Posterior cingulate gyrus (tissue), 11 donors: ENCODE data around the gene TSPAN13.
"Not testable (repeated sequence)": the region's sequence is repeated elsewhere in the genome, so short reads cannot be mapped to it uniquely, and the experiment has no call there.

Source experiments
- DNase-seq, 10 donors: peaks; one replicate each; pipeline versions ENCODE4 v3.0.0 to v3.0.0-alpha.2; 2020 to 2021; ENCODE audit warnings: mixed read lengths in 3 of 10
- intact Hi-C: fragments of 100-400 bp; cut with DNase I; formaldehyde crosslinking; loops from one replicate; pipeline ENCODE4 v1.15.1; 2023

TSPAN13 gene

DNA sequence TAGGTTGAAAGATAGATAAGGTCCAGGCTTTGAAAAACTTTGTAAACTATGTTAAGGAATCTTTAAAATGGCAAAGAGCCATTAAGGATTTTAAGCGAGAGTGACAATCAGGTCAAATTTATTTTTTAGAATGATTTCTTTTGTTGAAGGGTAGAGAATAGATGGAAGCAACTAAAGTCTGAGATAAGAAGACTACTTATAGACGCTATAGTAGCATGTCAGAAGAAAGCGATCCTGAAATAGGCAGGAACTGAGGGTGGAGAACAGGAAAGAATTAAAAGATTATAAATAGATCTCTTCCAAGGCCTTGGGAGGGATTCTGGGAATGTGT is 13.0 kb upstream of the TSPAN13 start:
- DNase-seq: no peak
- intact Hi-C loops: no loop called here

DNA sequence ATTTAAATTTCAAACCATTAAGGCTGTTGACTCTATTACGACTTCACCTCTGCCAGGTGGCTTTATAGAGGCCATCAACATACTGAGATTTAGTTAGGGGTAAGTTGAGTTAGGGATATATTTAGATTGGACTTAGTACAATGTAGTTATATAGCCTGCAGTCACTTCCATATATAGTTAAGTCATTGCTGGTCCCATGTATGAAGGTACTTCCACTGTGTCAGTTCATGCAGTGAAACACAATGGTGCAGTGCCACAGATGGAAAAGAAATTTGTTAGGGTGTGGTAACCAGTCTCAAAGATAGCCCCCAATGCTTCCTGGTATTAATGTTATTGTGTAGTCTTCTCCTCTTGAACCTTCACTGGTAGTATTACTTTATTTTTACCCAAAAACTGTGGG is 12.6 kb upstream of the TSPAN13 start:
- intact Hi-C loops: no loop called here

DNA sequence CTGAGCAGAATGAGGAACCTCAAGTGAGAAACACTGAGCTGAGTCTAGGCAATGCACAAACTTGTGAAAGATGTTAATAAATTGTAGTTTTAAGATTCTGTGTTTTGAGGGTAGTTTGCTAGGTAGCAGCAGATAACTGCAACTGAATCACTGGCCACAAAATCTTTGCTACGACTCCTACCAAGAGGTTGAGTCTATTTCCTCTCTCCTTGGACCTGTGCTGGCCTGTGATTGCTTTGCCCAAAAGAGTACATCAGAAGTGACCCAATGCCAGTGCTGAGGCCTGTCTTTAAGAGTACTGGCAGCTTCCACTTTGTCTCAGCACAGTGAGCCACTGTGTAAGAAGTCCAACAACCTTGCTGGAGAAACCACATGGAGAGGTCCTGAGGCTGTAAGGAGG is 11.9 kb upstream of the TSPAN13 start:
- no peak for DNase-seq
- intact Hi-C loops: no loop called here

More for the DNA sequence above, 12.6 kb upstream of the TSPAN13 start:
- no peak for DNase-seq

DNA sequence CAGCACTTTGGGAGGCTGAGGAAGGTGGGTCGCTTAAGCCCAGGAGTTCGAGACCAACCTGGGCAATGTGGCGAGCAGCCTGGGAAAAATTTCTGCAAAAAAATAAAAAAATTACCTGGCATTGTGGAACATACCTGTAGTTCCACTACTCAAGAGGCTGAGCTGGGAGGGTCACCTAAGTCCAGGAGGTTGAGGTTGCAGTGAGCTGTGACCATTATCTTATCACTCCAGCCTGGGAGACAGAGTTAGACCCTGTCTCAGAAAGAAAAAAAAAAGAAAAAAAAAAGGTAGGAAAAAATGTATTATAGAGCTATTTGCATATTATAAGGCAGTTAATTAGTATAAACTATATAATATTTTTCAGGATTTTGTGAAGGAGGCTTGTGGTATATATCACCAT is 11.0 kb upstream of the TSPAN13 start:
- no peak for DNase-seq
- intact Hi-C loops: no loop called here

DNA sequence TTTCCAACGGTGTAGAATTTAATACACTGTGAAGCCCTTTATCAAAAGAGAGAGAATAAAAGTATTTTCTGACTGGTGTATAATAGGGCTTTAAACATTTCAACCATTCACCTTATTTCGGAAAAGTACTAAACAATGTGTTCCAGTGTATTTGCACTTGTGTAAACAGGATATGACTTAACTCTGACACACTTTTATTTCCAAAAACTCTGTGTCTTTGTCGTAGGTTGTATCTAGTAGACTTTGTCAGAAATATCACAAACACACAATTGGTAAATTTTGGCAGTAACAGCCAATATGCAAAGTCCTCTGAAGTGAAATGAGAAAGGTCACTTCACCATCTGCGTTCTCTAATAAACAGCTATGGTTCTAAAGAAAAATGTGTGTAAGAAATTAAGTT is 10.3 kb upstream of the TSPAN13 start:
- intact Hi-C loops: no loop called here
- DNase-seq: no peak

DNA sequence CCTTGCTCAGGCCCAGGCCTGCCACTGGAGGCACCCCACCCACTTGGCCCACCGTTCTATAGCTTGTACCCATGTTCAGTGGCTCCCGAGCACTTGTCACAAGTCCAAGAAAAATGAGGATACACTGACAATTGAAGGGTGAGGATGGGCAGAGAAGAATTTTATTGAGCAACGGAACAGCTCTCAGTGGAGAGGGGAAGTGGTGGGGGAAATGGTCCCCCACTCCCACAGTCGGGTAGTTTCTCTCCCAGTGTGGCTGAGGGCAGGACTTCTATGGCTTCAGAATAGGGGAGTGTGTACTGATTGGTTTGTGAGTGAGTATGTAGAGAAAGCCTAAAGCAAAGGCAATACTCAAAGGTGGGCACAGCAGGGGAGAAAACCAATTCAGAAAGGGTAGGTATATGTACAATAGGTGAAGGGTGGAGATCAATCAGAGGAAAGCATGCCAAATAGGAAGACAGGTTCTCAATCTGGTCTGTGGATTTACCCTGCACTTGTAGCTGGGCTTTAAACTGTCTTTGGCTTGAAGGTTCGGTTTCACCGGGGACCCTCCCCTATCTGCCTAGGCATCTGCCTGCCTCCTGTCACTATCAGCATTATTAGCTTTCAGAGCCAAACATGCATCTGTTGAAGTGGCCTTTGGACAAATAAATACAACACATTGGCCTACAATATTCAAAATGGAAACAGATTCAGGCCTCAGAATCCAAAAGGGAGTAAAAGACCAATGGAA is 8.9 kb upstream of the TSPAN13 start:
- no peak for DNase-seq
- intact Hi-C loops: no loop called here

DNA sequence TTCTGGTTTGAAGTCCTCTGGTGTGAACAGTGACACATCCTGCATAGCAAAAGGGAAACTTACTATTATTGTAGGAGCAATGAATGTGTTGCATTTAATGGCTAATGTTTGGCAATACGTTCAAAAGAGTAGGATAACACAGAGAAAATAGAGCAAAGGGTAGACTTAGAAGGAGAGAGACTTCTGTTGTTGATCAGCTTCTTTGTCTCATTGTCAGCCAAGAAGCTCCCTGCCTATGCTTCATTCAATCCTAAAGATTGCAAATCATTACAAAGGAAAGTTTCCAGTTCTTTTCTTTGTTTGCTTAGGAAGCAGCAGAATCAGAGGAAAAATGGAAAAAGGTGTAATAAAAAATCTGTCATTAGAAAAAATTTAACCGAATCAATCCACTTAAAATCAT is 7.9 kb upstream of the TSPAN13 start:
- intact Hi-C loops: no loop called here
- DNase-seq: no peak

DNA sequence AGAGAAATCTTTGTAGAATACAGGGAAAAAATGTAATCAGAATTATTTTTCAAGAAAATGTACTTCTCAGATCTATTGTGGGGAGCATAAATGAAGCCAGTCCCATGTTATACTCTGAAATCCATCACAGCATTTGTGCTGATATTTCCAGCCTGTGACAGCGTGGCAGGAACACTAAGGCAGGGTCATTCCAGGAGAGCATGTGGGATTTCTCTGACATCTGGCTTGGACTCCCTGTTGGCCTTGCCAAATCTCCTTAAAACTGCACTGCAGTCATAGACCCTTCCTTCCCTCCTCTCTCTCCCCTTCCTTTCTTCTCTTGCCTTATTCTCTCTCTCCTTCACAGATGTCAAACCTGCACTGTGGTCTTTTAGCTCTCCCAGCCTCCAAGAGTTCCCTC is 6.5 kb upstream of the TSPAN13 start:
- no peak for DNase-seq
- intact Hi-C loops: no loop called here

DNA sequence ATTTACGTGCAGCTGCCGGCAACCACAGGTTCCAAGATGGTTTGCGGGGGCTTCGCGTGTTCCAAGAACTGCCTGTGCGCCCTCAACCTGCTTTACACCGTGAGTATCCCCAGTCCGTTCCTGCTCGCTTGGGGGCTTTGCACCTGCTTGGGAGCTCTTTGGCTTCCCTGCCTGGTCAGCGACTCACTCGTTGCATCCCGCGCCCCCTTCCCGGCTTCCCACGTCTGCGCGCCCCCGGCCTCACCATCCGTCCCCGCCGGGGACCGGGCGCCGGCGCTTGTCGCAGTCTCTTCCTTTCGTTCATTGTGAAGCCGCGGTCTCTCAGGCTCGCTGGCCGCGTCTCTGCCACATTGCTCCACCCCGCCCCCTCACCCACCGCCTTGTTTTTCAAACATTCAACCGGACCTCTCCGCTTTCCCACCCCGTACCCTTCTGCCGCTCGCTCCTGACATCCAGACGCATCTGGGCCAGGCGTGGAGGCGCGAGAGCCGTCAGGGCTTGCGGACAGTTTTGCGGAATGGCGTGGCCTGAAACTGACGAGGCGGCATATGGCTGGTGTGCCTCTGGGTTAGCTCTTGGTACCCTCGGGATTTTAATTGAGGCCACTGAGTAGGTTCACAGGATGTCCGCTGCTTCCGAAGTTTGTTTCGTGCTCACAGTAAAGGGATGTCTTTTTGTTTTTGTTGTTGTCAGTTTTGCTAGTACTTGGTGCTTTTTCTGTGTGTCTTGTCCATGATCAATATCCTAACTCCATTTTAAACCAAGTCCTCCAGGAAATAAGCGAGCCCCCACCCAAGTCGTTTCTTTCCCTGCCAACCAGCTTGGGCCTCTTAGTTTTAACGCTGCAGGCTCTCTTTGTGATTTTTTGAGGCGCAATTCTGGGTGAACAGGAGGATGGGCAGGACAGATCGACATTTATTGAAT is 639 bp downstream of the TSPAN13 start:
- DNase-seq: peak; percentile 15 to 88 (median 42)
- intact Hi-C loops: no loop called here

DNA sequence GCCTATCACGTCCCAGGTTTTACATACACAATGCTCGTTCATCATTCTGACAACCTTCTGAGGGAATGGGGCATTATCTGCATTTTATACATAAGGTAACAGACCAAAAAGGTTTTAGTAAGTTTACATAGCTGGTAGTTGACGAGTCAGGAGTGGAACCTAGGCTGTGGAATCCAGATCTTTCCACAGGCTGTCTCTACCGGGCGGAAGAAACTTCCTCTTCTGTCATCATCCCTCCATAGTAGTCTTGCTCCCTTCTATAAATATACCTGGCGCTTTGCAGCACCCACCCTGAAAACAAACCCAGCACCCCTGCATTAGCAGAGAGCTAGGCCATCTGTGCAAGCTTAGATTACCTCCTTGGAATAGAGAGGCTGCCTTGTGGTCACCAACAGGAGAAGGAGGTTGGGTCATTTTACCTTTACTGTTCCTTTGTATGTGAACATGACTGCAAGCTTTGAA is 1.3 kb downstream of the TSPAN13 start:
- intact Hi-C loops: no loop called here
- no peak for DNase-seq

DNA sequence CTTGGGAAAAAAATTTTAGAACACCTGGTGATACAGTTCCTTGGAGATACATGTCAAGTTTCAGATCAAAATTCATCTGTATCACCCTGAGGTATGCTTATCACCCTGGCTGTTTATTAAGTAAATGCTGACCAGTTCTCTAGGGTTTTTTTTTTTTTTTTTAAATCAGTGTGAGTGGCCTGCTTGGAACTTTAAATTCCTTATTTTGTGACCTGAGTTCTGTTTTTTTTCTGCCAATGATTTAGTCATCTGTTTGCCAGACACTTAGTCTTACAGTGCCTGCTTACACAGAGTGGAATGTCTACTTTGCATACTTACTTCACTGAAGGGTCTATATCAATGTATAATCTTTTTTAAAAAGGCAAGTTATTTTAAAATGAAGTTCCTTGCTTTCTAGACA is 1.8 kb downstream of the TSPAN13 start:
- intact Hi-C loops: no loop called here
- DNase-seq: no peak

DNA sequence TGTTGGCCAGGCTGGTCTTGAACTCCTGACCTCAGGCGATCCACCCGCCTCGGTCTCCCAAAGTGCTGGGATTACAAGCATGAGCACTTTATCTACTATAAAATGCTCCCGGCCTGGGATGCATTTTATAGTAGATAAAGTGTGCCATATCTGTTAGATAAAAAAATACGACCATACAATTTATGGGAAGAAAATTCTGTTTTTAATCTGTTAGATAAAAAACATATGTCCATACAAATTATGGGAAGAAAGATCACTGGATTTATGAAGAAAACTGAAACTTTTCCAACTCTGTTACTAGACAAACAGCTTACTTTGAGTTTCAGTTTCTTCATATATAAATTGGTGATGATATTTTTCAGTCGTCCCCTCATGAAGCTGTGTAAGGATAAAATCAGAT is 4.5 kb downstream of the TSPAN13 start:
- intact Hi-C loops: no loop called here
- DNase-seq: no peak

DNA sequence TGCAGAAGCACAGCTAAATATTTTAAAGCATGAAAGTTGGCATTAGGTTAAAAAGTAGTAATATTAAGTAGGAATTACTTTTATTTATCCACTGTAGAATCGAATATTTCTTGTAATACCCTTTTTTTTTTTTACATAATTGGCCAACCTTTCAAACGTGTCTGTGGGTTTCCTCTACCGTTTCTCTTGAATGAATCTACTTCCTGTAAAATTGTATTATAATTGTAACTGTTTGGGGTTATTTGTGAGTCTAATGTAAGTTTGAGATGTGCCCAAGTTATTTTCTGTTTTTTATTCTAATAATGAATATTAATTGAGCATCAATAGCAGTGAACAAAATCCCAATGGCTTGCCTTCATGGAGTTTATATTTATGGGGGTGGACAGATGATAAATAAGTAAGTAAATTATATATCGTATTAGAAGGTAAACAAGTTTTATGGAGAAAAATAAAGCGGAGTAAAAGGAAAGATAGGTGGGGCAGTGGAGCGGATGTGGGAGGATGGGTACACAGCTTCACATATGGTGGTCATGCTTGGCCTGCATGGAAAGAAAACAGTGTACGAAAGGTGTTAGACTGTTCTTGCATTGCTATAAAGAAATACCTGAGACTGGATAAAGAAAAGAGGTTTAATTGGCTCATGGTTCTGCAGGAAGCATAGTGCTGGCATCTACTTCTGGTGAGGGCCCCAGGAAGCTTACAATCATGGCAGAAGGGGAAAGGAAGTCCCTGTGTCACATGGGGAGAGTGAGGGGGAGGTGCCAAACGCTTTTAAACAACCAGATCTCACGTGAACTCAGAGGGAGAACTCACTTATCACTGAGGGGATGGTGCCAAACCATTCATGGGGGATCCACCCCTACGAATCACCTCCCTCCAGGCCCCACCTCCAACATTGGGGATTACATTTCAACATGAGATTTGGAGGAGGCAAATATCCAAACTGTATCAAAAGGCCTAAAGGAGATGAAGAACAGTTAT is 5.4 kb downstream of the TSPAN13 start:
- no peak for DNase-seq
- intact Hi-C loops: no loop called here

DNA sequence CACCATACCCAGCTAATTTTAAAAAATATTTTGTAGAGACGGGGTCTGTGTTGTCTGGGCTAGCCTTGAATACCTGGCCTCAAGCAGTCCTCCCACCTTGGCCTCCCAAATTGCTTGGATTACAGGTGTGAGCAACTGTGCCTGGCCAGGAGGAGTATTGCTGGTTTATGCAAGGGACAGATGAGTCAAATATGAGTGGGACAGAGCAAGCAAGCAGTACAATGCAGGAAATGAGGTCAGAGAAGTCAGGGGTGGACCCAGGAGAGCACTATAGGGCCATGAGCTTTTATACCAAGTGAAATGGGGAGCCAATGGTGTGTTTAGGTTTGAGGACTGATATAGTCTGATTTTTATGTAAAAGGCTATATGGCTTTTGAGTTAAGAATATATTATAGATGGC is 6.3 kb downstream of the TSPAN13 start:
- intact Hi-C loops: no loop called here
- no peak for DNase-seq

DNA sequence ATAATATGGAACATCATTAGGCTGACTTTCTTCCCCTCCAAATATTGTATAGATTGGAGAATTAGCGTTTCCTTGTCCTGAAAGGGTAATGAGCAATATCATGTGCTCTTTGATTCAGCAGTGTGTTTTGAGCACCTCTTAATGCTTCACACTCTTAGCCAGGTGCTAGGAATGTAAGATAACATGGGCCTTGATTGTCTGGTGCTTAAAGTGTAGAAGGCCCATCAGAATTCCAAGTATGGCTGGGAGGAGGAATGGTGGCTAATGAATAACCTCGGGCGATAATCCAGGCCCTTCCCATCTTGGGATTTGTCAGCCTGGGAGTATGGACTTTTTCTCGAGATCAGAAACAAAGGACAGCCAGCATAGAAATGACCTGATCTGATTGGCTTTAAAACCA is 8.6 kb downstream of the TSPAN13 start:
- intact Hi-C loops: no loop called here
- DNase-seq: no peak

DNA sequence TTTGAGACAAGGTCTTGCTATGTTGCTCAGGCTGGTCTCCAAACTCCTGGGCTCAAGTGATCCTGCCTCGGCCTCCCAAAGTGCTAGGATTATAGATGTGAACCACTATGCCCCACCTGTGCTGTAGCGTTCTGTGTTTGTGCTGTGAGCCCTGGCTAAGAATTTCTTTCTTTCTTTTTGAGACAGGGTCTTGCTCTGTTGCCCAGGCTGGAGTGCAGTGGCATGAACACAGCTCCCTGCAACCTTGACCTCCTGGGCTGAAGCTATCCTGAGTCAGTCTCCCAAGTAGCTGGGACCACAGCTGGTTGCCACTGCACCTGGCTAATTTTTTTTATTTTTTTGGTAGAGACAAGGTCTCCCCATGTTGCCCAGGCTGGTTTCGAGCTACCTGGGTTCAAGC is 11.4 kb downstream of the TSPAN13 start:
- no peak for DNase-seq
- intact Hi-C loops: no loop called here

DNA sequence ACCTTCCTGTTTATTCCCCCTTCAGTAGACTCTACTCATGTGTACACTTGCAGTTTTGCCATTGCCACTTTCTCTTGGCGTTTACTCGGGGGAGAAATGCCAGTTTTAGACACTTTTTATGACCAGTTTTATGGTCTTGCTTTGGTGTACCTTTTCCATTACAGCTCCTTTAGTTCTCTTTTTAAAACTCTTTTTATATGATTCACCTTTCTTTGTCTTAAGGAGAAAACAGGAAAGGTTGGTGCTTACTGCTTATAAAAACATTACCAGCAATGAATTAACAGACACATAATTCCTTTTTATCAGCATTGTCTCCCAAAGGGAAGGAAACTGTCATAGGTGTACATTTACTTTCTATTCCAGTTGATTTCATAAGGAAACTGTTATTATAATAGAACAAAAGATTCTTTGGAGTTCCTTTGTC is 11.9 kb downstream of the TSPAN13 start:
- DNase-seq: no peak

DNA sequence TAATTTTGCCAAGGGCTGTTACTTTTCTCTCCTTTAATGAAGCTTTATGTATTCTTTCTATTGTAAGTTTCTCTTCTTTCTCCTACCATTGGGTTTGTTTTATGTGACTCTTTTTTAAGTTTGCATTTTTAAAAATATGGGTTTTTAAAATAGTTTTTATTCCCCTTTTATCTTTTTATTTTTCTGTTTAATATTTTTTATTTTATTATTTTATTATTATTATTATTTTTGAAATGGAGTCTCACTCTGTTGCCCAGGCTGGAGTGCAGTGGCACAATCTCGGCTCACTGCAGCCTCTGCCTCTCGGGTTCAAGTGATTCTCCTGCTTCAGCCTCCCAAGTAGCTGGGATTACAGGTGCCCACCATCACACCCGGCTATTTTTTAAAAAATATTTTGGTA is 16.4 kb downstream of the TSPAN13 start:
- intact Hi-C loops: not testable (repeated sequence)

More for the DNA sequence above, 11.9 kb downstream of the TSPAN13 start:
- intact Hi-C loops: no loop called here

DNA sequence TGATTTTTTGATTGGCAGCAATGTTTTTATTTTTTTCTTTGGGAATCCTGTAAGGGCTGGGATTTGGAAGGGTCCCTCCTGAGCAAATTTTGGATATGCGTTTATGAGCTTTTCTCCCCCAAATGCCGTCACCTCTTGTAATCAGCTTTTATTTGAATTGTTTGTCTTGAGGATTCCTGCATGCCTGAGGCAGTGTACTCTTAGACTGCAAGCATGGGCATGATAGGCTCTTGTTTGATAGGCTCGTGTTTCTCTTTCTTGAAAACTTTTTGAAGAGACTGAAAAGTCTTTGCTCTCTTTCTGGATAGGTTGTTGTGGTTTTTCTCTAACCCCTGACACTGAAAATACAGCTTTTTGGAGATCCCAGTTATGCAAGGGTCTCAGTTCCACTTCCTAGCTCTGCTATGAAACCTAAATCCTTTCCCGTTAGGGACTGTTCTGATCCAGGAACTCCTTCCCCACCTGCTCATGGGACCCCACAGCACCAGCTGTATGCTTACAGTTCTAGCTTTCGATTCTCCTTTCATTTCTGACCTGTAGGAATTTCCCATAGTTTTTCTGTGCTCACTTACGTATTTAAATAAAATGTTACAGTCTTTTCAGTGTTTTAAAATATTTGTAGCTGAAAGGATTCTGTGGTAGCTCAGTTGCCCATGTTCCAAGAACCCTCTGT is 17.2 kb downstream of the TSPAN13 start:
- intact Hi-C loops: no loop called here
- DNase-seq: no peak

More for the DNA sequence above, 16.4 kb downstream of the TSPAN13 start:
- not testable (repeated sequence) for DNase-seq

DNA sequence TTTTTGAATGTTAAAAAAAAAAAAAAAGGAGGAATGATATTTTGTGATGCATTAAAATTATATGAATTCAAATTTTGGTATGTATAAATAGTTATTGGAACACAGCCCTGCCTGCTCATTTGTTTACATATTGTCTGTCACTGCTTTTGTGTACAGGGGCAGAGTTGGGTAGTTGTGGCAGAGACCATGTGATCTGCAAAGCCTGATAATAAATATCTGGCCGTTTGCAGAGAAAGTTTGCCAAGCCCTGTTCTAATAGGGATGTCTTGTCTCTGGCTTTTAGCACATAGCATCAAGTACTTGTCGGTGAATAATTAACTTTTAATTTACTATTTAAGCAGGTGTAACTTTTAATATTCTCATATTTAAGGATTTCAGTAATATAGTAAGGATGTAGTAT is 19.8 kb downstream of the TSPAN13 start:
- no peak for DNase-seq
- intact Hi-C loops: no loop called here
